Measurements from ENCODE around the gene CIPC. TPM values are rescaled to one million over a fixed set of nuclear protein-coding genes. Genes with fewer than 3 reads are reported as not detected.

CIPC gene
- total RNA-seq, 4 donors from 2014 or later: 37.1 to 63.0 (median 46.5) TPM

DNA sequence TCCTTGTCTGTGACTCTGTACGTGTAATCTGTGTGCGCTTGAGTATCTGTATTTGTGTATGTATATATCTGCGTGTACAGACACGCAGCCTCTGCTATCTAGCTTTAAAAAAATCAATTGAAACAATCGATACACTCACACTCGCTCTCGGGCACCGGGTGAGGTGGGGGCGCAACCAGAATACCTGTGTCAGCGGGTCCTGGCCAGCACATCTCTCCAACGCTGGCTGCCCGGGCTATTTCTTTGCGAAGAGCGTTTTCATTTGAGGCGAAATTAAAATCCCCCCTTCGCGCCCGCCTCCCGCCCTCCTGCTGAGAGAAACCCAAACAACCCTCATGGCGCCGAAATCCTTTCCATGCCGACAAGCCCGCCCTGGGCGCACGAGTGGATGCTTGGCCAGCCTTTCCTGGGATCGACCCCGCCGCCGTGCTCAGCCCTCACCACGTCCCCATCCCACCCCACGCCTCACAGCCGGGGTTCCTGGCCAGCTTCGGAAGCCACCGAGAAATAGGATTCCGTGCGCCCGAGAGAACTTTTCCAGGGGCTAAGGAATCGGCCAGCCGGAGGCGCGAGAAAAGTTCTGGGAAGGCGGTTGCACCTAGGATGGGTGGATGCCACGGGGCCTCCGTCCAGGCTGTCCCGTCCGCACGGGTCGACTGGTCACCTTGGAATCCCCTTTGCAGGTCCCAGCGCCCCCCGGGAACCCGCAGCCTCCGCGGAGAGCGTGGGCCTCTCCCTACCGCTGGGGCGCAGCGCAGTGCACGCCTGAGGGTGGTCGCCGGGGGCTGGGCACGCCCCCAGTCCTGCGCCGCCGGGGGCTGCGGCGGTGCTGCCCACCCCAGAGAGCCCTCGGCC is 42.5 kb downstream of the CIPC start:
- WGBS: 1% methylated on average over 22 of the region's 67 CpGs
- Histone ChIP-seq H3K27ac (replicated peaks in 1 of 4) (no peak overlapping the region), H3K9me3 (no peaks in the 10 kb centered on the region), H3K27me3 (peaks cover 5 to 100% (median 39%) of the 10 kb centered on the region in 4 donors), H3K4me1 (peaks cover 17 to 30% (median 29%) of the 10 kb centered on the region in 4 donors), H3K36me3 (no peaks in the 10 kb centered on the region), H3K4me3 (peak overlapping the region; percentile 38 to 49 (median 44))
- DNase-seq (ENCODE audit: extremely low spot score): no peak
- TF ChIP-seq CTCF (IDR thresholded peaks at IDR 0.05) (no peak), POLR2A (IDR thresholded peaks at IDR 0.05; ENCODE audit: low read depth) (no peak), POLR2AphosphoS5 (IDR thresholded peaks at IDR 0.05) (no peak), EP300 (IDR thresholded peaks at IDR 0.05) (no peak)
- intact Hi-C loops (cut with DNase I): no loop called here

DNA sequence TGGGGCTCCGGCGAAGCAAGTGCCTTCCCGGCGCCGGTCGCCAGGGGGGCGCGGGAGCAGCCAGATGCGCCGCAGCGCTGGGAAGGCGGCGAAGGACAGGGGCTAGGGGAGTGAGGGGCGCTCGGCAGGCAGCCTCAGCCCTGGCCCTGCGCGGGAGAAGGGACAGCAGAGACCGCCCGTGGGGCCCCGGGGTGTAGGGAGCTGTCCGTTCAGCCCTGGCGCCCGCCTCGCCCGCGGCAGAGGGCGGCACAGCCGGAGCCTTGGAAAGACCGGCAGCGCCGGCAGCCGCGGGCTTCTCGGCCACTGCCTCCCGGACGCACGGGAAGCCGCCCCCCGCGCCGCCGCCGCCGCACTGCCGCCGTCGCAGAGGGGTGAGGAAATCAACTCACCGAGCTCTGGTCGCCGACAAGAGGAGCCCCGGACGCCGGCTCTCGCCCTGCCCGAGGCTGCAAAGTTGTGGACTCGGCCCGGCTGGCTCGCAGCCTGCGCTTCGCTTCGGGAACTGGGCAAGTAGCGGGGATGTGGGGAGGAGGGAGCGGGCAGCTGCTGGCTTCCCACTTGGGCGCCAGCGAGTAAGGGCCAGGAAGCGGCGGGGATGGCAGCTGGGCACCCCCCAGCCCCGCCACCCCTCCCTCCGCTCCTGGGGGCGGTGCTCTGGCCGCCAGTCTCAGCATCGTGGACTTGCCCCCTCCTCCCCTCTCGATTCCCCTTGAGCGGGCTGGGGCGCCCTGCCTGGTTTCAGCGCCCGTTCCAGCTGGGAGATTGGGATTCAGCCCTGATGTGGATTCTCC is 43.4 kb downstream of the CIPC start, which contains the start of gene ZDHHC22:
TSS of gene ZDHHC22 (minus strand) at position 578 of the 791 bp plus-strand sequence. CDS start 2,053 bp downstream, outside the sequence.
- no peak for DNase-seq (ENCODE audit: extremely low spot score)
- H3K9me3 ChIP-seq: no peaks in the 10 kb centered on the region
- H3K27ac ChIP-seq (replicated peaks in 1 of 4): no peak within 1 kb of the TSS
- H3K4me3 ChIP-seq: peak within 1 kb of the TSS; percentile 38 to 49 (median 44)
- intact Hi-C loops (cut with DNase I): no loop called here
- H3K4me1 ChIP-seq: peaks cover 17 to 30% (median 29%) of the 10 kb centered on the region in 4 donors
- WGBS: 0% methylated on average over 9 of the region's 77 CpGs
- H3K36me3 ChIP-seq: no peaks in the 10 kb centered on the region
- TF ChIP-seq CTCF (IDR thresholded peaks at IDR 0.05) (peak in 2 of 3 experiments; percentile 14 to 29), POLR2AphosphoS5 (IDR thresholded peaks at IDR 0.05) (no peak), POLR2A (IDR thresholded peaks at IDR 0.05; ENCODE audit: low read depth) (no peak), EP300 (IDR thresholded peaks at IDR 0.05) (no peak)
- peaks cover 5 to 100% (median 41%) of the 10 kb centered on the region in 4 donors for H3K27me3 ChIP-seq

DNA sequence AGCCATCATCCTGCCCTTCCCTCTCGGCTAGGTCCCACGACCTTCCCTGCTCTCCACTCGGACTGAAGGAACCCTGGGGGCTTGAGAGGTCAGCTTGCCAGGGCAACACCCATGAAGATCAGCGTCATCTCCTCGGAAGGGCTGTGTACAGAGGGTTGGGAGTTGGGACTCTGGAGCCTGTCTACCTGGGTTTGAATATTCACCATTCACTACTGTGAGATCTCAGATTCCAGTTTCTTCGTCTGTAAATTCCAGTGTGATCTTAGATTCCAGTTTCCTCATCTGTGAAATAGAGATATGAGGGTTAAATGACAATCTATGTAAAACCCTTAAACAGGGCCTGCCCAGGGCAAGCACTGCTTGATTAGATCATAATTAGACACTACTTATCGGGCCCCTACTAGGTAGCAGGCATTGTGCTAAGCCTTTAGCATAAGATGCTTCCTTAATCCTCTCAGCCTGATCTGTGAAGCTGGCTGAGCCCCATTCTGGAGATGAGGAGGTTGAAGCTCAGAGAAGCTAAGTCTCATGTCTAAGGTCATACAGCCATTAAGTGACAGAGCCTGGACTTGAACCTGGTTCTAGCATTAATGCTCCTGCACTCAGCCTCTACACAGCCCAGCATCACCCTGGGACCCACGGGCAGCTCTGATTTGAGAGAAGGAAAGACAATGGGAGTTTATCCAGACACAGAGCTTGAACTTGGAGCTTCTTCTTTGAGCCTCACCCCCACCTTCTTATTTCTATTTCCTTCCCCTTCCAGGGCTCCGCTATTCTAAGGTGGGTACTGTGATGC is 44.1 kb downstream of the CIPC start:
- TF ChIP-seq CTCF (IDR thresholded peaks at IDR 0.05) (no peak), POLR2AphosphoS5 (IDR thresholded peaks at IDR 0.05) (no peak), POLR2A (IDR thresholded peaks at IDR 0.05; ENCODE audit: low read depth) (no peak), EP300 (IDR thresholded peaks at IDR 0.05) (no peak)
- Histone ChIP-seq H3K36me3 (no peaks in the 10 kb centered on the region), H3K27ac (replicated peaks in 1 of 4) (no peak overlapping the region), H3K9me3 (no peaks in the 10 kb centered on the region), H3K4me3 (peak overlapping the region in 2 of 4 donors; percentile 38 to 48), H3K27me3 (peaks cover 5 to 100% (median 43%) of the 10 kb centered on the region in 4 donors), H3K4me1 (peaks cover 17 to 30% (median 29%) of the 10 kb centered on the region in 4 donors)
- DNase-seq (ENCODE audit: extremely low spot score): no peak
- 13% methylated on average over 9 of the region's 9 CpGs for WGBS
- intact Hi-C loops (cut with DNase I): no loop called here

- 10% methylated on average over 4 of the region's 4 CpGs for WGBS
- TF ChIP-seq CTCF (IDR thresholded peaks at IDR 0.05): no peak
- no peak for TF ChIP-seq POLR2A (IDR thresholded peaks at IDR 0.05; ENCODE audit: low read depth)
- no peak for TF ChIP-seq POLR2AphosphoS5 (IDR thresholded peaks at IDR 0.05)
- TF ChIP-seq EP300 (IDR thresholded peaks at IDR 0.05): no peak
- H3K9me3 ChIP-seq: no peaks in the 10 kb centered on the region
- intact Hi-C loops (cut with DNase I): no loop called here
- H3K27ac ChIP-seq (replicated peaks in 1 of 4): no peak overlapping the region
- peaks cover 17 to 30% (median 29%) of the 10 kb centered on the region in 4 donors for H3K4me1 ChIP-seq
- no peak for DNase-seq (ENCODE audit: extremely low spot score)
- H3K27me3 ChIP-seq: peaks cover 5 to 97% (median 40%) of the 10 kb centered on the region in 4 donors
- H3K36me3 ChIP-seq: no peaks in the 10 kb centered on the region
- no peak overlapping the region for H3K4me3 ChIP-seq
Observed at GRCh38 chr14:77143071-77143470, 45.0 kb downstream of the CIPC start.

Measured in esophagus muscularis mucosa (tissue), 4 donors.